SK-N-SH treated with all-trans-retinoic acid at 6 μM for 48 hours (cell line): ENCODE measurements around the gene MIB2.

ENCODE experiments used
- CSDC2 ChIP-seq: fragments of 250-450 bp; sonication (Bioruptor Pico); IDR thresholded peaks from 2 replicates; pipeline ENCODE4 v1.5.0; 2020; ENCODE audit warnings: mild to moderate bottlenecking, moderate library complexity
- OSR1 ChIP-seq: fragments of 250-450 bp; sonication (Bioruptor Pico); IDR thresholded peaks from 2 replicates; pipeline ENCODE4 v1.8.0; 2022; ENCODE audit warnings: moderate library complexity, mild to moderate bottlenecking, inconsistent platforms
- ZFP30 ChIP-seq: fragments of 450-650 bp; formaldehyde crosslinking; IDR thresholded peaks from 2 replicates; pipeline ENCODE4 v1.5.0; 2022; ENCODE audit warnings: mild to moderate bottlenecking, moderate library complexity
- TF ChIP-seq, protein P1 (sequence below): fragments of 250-450 bp; sonication (Bioruptor Pico); IDR thresholded peaks from 2 replicates; pipeline ENCODE4 v1.8.0; 2020; ENCODE audit warnings: mild to moderate bottlenecking, moderate library complexity, borderline replicate concordance
- TF ChIP-seq, protein P2 (sequence below): fragments of 250-450 bp; sonication (Bioruptor Pico); IDR thresholded peaks from 2 replicates; pipeline ENCODE4 v1.5.1; 2020; ENCODE audit warnings: low read depth, mild to moderate bottlenecking, moderate library complexity

DNA sequence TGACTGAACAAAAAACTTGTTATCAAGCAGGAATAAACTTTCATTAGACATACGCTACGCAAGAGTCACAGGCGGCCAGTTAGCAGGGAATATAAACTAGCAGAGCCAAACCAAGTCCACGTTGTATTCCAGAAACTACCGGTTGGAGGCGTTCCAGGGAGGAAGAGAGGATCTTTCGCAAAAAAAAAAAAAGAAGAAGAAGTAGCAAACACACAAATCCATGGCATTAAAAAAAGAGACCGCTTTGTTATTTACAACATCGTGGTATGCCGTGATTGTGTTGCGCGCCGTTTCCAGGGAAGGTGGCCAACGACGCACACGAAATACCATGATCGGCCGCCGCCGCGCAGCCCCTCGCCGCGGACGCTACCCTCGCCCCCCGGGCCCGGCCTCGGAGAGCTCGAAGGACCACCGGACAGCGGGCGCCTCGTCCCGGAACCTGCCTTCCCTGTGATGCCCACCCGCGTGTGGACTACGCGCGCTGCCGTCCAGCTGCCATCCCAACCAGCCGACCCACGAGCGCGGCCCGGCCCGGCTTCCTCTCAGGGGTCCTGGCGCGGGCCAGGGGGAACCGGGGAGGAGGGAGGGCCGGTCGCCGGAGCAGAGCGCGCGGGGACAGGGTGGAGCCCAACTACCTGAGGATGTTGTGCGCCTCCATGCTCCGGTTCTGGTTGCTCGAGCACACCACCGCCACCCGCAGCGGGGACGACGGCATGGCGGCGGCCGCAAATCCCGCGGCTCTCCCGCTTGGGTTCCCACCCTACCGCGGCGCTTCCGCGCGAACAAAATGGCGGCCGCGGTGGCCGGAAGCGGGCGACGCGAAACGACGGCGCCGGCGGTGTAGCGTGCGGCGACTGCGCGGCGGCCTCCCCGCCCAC lies 41.2 kb upstream of the MIB2 start:
- TF ChIP-seq, protein P1, sequence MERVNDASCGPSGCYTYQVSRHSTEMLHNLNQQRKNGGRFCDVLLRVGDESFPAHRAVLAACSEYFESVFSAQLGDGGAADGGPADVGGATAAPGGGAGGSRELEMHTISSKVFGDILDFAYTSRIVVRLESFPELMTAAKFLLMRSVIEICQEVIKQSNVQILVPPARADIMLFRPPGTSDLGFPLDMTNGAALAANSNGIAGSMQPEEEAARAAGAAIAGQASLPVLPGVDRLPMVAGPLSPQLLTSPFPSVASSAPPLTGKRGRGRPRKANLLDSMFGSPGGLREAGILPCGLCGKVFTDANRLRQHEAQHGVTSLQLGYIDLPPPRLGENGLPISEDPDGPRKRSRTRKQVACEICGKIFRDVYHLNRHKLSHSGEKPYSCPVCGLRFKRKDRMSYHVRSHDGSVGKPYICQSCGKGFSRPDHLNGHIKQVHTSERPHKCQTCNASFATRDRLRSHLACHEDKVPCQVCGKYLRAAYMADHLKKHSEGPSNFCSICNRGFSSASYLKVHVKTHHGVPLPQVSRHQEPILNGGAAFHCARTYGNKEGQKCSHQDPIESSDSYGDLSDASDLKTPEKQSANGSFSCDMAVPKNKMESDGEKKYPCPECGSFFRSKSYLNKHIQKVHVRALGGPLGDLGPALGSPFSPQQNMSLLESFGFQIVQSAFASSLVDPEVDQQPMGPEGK, result no peak
- TF ChIP-seq ZFP30 (no peak), OSR1 (CRISPR knock-in tag) (no peak), CSDC2 (CRISPR knock-in tag) (no peak)
- TF ChIP-seq, protein P2, sequence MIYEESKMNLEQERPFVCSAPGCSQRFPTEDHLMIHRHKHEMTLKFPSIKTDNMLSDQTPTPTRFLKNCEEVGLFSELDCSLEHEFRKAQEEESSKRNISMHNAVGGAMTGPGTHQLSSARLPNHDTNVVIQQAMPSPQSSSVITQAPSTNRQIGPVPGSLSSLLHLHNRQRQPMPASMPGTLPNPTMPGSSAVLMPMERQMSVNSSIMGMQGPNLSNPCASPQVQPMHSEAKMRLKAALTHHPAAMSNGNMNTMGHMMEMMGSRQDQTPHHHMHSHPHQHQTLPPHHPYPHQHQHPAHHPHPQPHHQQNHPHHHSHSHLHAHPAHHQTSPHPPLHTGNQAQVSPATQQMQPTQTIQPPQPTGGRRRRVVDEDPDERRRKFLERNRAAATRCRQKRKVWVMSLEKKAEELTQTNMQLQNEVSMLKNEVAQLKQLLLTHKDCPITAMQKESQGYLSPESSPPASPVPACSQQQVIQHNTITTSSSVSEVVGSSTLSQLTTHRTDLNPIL (CRISPR knock-in tag), result no peak
